ENCODE data around the gene SIM2. TPM values are rescaled to one million over a fixed set of nuclear protein-coding genes. Genes with fewer than 3 reads are reported as not detected.

Gene SIM2
- total RNA-seq, 1 donor from 2014 or later = 14.8 TPM

DNA sequence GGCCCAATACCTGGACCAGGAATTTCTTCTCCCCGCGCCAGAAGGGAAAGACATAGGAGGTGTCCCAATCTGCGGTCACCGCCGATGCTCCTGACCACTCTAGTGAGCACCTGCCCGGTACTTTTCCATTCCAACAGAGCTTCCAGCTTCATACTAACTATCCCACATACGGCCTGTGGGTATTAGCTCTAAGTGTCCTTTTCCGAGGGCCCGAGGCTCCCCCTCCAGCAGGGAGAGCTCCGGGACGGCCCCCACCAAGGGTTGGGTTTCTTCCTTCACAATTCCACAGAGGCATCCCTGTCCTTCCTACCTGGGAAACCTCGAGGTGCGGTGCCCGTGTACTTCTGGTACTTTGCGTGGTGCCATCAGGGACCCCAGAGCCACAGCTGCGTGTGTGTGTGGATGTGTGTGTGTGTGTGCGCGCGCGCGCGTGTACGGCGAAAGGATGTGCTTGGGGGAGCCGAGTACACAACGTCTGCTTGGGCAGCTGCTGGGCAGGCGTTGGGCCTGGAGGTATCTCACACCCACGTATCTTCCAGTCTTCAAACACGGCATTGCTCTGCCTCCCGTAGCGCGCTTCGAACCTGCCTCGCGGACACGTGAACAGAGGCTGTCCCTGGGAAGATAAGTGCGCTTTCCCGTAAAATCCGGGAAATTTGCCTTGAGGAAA, 2.4 kb upstream of the SIM2 start:
- DNase-seq (ENCODE audit: extremely low spot score, unreplicated experiment) = no peak
- Mint-ChIP-seq H3K36me3 (peaks cover 9% of the 10 kb centered on the region), H3K27ac (no peak overlapping the region), H3K4me3 (peak overlapping the region; percentile 49), H3K4me1 (ENCODE audit: unreplicated experiment) (peaks cover 26% of the 10 kb centered on the region), H3K9me3 (no peaks in the 10 kb centered on the region), H3K27me3 (peaks cover 83% of the 10 kb centered on the region)
- TF ChIP-seq CTCF (conservative IDR thresholded peaks at IDR 0.05) = no peak

- H3K4me3 Mint-ChIP-seq = peak overlapping the region; percentile 49
- peaks cover 9% of the 10 kb centered on the region for H3K36me3 Mint-ChIP-seq
Observed at GRCh38 chr21:36697060-36697850, 1.7 kb upstream of the SIM2 start.

GRCh38 chr21:36697851-36698384, 997 bp upstream of the SIM2 start:
- H3K36me3 Mint-ChIP-seq = peaks cover 9% of the 10 kb centered on the region
- peak overlapping the region; percentile 47 for H3K4me3 Mint-ChIP-seq
- peaks cover 83% of the 10 kb centered on the region for H3K27me3 Mint-ChIP-seq
- no peaks in the 10 kb centered on the region for H3K9me3 Mint-ChIP-seq
- no peak for DNase-seq (ENCODE audit: extremely low spot score, unreplicated experiment)
- peaks cover 16% of the 10 kb centered on the region for H3K4me1 Mint-ChIP-seq (ENCODE audit: unreplicated experiment)
- TF ChIP-seq CTCF (conservative IDR thresholded peaks at IDR 0.05) = no peak
- H3K27ac Mint-ChIP-seq = no peak overlapping the region

More at GRCh38 chr21:36697060-36697850, 1.7 kb upstream of the SIM2 start:
- peaks cover 20% of the 10 kb centered on the region for H3K4me1 Mint-ChIP-seq (ENCODE audit: unreplicated experiment)
- H3K27ac Mint-ChIP-seq = no peak overlapping the region
- DNase-seq (ENCODE audit: extremely low spot score, unreplicated experiment) = no peak
- peaks cover 83% of the 10 kb centered on the region for H3K27me3 Mint-ChIP-seq
- no peak for TF ChIP-seq CTCF (conservative IDR thresholded peaks at IDR 0.05)
- H3K9me3 Mint-ChIP-seq = no peaks in the 10 kb centered on the region

- TF ChIP-seq CTCF (conservative IDR thresholded peaks at IDR 0.05) = no peak
- peaks cover 9% of the 10 kb centered on the region for H3K36me3 Mint-ChIP-seq
- H3K9me3 Mint-ChIP-seq = no peaks in the 10 kb centered on the region
- no peak for DNase-seq (ENCODE audit: extremely low spot score, unreplicated experiment)
- H3K4me3 Mint-ChIP-seq = peak overlapping the region; percentile 47
- peaks cover 85% of the 10 kb centered on the region for H3K27me3 Mint-ChIP-seq
- H3K4me1 Mint-ChIP-seq (ENCODE audit: unreplicated experiment) = peaks cover 16% of the 10 kb centered on the region
- no peak overlapping the region for H3K27ac Mint-ChIP-seq
Observed at GRCh38 chr21:36698385-36698980, 432 bp upstream of the SIM2 start.

- Mint-ChIP-seq H3K4me3 (peak overlapping the region; percentile 82), H3K27me3 (peaks cover 85% of the 10 kb centered on the region), H3K4me1 (ENCODE audit: unreplicated experiment) (peaks cover 15% of the 10 kb centered on the region), H3K27ac (no peak overlapping the region), H3K36me3 (peaks cover 5% of the 10 kb centered on the region), H3K9me3 (no peaks in the 10 kb centered on the region)
- no peak for TF ChIP-seq CTCF (conservative IDR thresholded peaks at IDR 0.05)
- no peak for DNase-seq (ENCODE audit: extremely low spot score, unreplicated experiment)
Observed at GRCh38 chr21:36699546-36700294, 805 bp downstream of the SIM2 start.
